ENCODE measurements around the gene SNX19.

Gene SNX19

GRCh38 chr11:130826572-130826971 is 89.7 kb downstream of the SNX19 start:
- Histone ChIP-seq H3K79me2 (ENCODE audit: insufficient read depth, low read length) (no peaks in the 10 kb centered on the region), H3K27me3 (ENCODE audit: low read length) (no peaks in the 10 kb centered on the region), H3K36me3 (ENCODE audit: low read length) (no peaks in the 10 kb centered on the region), H3K9ac (ENCODE audit: low read length) (no peak overlapping the region), H2AFZ (ENCODE audit: low read depth, low read length, severe bottlenecking) (no peak overlapping the region), H3K27ac (ENCODE audit: low read depth, low read length) (no peak overlapping the region), H3K9me3 (ENCODE audit: insufficient read depth, low read length) (no peaks in the 10 kb centered on the region), H3K4me2 (ENCODE audit: low read depth, low read length, poor library complexity, severe bottlenecking) (no peak overlapping the region), H3F3A (ENCODE audit: insufficient read depth) (no peaks in the 10 kb centered on the region), H3K4me3 (ENCODE audit: insufficient read depth, low read length, poor library complexity, severe bottlenecking) (no peak overlapping the region), H4K20me1 (ENCODE audit: low read depth, low read length) (no peaks in the 10 kb centered on the region), H3K9me2 (replicated peaks; ENCODE audit: insufficient read depth, low read length) (no peaks in the 10 kb centered on the region)
- TF ChIP-seq CTCF (IDR thresholded peaks at IDR 0.05; ENCODE audit: insufficient read depth, low read length, poor library complexity, severe bottlenecking) = no peak
- TF ChIP-seq EZH2phosphoT487 (conservative IDR thresholded peaks at IDR 0.05; ENCODE audit: low read length) = no peak

GRCh38 chr11:130825983-130826382 is 90.3 kb downstream of the SNX19 start:
- H3K4me3 ChIP-seq (ENCODE audit: insufficient read depth, low read length, poor library complexity, severe bottlenecking) = no peak overlapping the region
- no peaks in the 10 kb centered on the region for H4K20me1 ChIP-seq (ENCODE audit: low read depth, low read length)
- no peaks in the 10 kb centered on the region for H3K9me3 ChIP-seq (ENCODE audit: insufficient read depth, low read length)
- H3K27ac ChIP-seq (ENCODE audit: low read depth, low read length) = no peak overlapping the region
- H2AFZ ChIP-seq (ENCODE audit: low read depth, low read length, severe bottlenecking) = no peak overlapping the region
- H3K79me2 ChIP-seq (ENCODE audit: insufficient read depth, low read length) = no peaks in the 10 kb centered on the region
- H3F3A ChIP-seq (ENCODE audit: insufficient read depth) = no peaks in the 10 kb centered on the region
- no peak for TF ChIP-seq EZH2phosphoT487 (conservative IDR thresholded peaks at IDR 0.05; ENCODE audit: low read length)
- no peaks in the 10 kb centered on the region for H3K27me3 ChIP-seq (ENCODE audit: low read length)
- H3K36me3 ChIP-seq (ENCODE audit: low read length) = no peaks in the 10 kb centered on the region
- H3K9me2 ChIP-seq (replicated peaks; ENCODE audit: insufficient read depth, low read length) = no peaks in the 10 kb centered on the region
- H3K9ac ChIP-seq (ENCODE audit: low read length) = no peak overlapping the region
- H3K4me2 ChIP-seq (ENCODE audit: low read depth, low read length, poor library complexity, severe bottlenecking) = no peak overlapping the region

GRCh38 chr11:130825561-130825960 is 90.7 kb downstream of the SNX19 start:
- Histone ChIP-seq H3K27me3 (ENCODE audit: low read length) (no peaks in the 10 kb centered on the region), H3K9me3 (ENCODE audit: insufficient read depth, low read length) (no peaks in the 10 kb centered on the region), H3F3A (ENCODE audit: insufficient read depth) (no peaks in the 10 kb centered on the region), H3K36me3 (ENCODE audit: low read length) (no peaks in the 10 kb centered on the region), H3K27ac (ENCODE audit: low read depth, low read length) (no peak overlapping the region), H3K4me3 (ENCODE audit: insufficient read depth, low read length, poor library complexity, severe bottlenecking) (no peak overlapping the region), H4K20me1 (ENCODE audit: low read depth, low read length) (no peaks in the 10 kb centered on the region), H3K79me2 (ENCODE audit: insufficient read depth, low read length) (no peaks in the 10 kb centered on the region), H3K9ac (ENCODE audit: low read length) (no peak overlapping the region), H3K9me2 (replicated peaks; ENCODE audit: insufficient read depth, low read length) (no peaks in the 10 kb centered on the region), H3K4me2 (ENCODE audit: low read depth, low read length, poor library complexity, severe bottlenecking) (no peak overlapping the region), H2AFZ (ENCODE audit: low read depth, low read length, severe bottlenecking) (no peak overlapping the region)
- TF ChIP-seq CTCF (IDR thresholded peaks at IDR 0.05; ENCODE audit: insufficient read depth, low read length, poor library complexity, severe bottlenecking) = no peak
- TF ChIP-seq EZH2phosphoT487 (conservative IDR thresholded peaks at IDR 0.05; ENCODE audit: low read length) = no peak
